SK-N-MC (cell line): ENCODE results near the gene KRTAP21-2.
"Not testable (repeated sequence)": the region's sequence is repeated elsewhere in the genome, so short reads cannot be mapped to it uniquely, and the experiment has no call there.

Experiments used
- DNase-seq: peaks from one replicate; pipeline ENCODE4 v3.0.0-alpha.2; 2011; ENCODE audit warnings: low read depth, low spot score
- H3K27ac ChIP-seq: fragments of 200-600 bp; sonication (generic); 2 replicates; pipeline ENCODE4 v1.5.1; 2016; ENCODE audit warnings: mixed run types
- H3K36me3 ChIP-seq: fragments of 200-600 bp; sonication (generic); 2 replicates; pipeline ENCODE4 v1.6.1; 2017; ENCODE audit warnings: antibody characterized with exemption, low read length, mixed read lengths; ENCODE audit not compliant: insufficient read depth
- H3K4me3 ChIP-seq: fragments of 200-600 bp; sonication (generic); 2 replicates; pipeline ENCODE4 v1.5.1; 2016
- H3K9ac ChIP-seq: fragments of 200-600 bp; sonication (generic); 2 replicates; pipeline ENCODE4 v1.8.0; 2017; ENCODE audit warnings: mixed run types, mixed read lengths; ENCODE audit not compliant: insufficient read length
- H3K9me3 ChIP-seq: fragments of 200-600 bp; sonication (generic); 2 replicates; pipeline ENCODE4 v1.6.1; 2017; ENCODE audit warnings: low read depth, mild to moderate bottlenecking, antibody characterized with exemption, low read length, moderate library complexity, mixed read lengths
- EZH2 ChIP-seq: fragments of 200-600 bp; sonication (generic); IDR thresholded peaks from one replicate; pipeline ENCODE4 v1.6.1; 2017; ENCODE audit warnings: antibody characterized with exemption
- FOXP2 ChIP-seq: optimal IDR thresholded peaks from 2 replicates; pipeline ENCODE3; 2011; ENCODE audit warnings: mild to moderate bottlenecking, moderate library complexity; ENCODE audit not compliant: insufficient read depth; ENCODE audit errors: extremely low read length, control extremely low read depth
- POLR2AphosphoS5 ChIP-seq: IDR thresholded peaks from 2 replicates; pipeline ENCODE4 v1.6.1; 2012; ENCODE audit warnings: mild to moderate bottlenecking, low read depth, low read length, borderline replicate concordance

The KRTAP21-2 gene

DNA sequence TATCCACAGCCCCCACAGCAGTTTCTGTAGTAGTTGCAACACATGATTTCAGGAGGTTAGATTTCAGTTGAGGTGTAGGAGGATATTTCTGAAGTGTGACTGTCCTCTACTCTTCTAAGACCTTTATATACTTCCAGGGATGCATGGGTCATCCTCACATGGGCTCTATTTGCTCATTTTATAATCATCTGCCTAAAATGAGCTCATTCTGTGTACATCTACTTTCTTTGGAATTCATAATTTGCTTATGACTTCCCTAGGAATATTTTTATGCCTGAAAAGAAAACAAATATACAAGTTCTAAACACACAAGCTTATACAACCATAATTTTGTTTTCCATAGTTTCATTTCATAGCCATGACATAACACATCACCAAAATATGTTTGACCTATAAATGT, at the start of gene KRTAP21-2:
TSS of gene KRTAP21-2 (minus strand) at position 101 of the 400 bp plus-strand sequence. CDS start at position 44, 57 bp downstream.
- Histone ChIP-seq H3K9ac (no peak within 1 kb of the TSS), H3K9me3 (no peaks in the 10 kb centered on the region), H3K27ac (no peak within 1 kb of the TSS), H3K4me3 (no peak within 1 kb of the TSS), H3K36me3 (no peaks in the 10 kb centered on the region)
- DNase-seq, result no peak
- TF ChIP-seq POLR2AphosphoS5 (no peak), EZH2 (no peak), FOXP2 (no peak)

DNA sequence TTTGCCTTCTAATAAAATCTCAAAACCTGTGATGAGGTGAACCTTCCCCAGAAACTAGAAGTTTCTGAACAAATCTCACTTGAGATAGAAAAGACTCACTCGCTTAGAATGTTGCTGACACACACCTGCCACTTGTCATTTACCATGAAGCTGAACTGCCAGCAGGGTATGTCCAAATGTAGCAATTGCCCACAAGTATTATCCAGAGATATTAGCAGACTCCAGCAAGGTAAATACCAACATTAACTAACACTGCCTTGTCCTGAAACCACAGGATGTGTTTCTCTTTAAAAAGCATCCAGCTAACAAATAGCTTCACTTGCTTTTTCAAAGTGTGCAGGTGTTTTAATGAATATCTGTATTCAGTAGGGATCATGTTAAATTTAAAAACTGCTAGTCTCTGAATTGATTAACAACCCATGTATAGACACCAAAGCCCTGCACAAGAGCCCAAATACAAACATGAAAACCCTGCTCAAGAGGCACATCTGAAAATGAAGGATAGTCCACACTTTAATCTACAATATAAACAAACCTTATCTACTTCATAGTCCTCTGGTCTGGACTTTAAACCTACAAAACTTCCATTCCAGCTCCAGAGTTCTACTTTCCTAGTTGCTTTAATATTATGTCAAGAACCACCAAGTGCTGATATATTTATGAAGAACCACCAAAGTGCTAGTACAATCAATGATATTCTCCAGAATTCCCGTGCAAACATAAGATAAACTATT, 46.7 kb upstream of the KRTAP21-2 start:
- TF ChIP-seq FOXP2 (no peak), POLR2AphosphoS5 (no peak), EZH2 (no peak)
- Histone ChIP-seq H3K4me3 (no peak overlapping the region), H3K9me3 (no peaks in the 10 kb centered on the region), H3K9ac (no peak overlapping the region), H3K36me3 (no peaks in the 10 kb centered on the region), H3K27ac (no peak overlapping the region)
- DNase-seq, result no peak

DNA sequence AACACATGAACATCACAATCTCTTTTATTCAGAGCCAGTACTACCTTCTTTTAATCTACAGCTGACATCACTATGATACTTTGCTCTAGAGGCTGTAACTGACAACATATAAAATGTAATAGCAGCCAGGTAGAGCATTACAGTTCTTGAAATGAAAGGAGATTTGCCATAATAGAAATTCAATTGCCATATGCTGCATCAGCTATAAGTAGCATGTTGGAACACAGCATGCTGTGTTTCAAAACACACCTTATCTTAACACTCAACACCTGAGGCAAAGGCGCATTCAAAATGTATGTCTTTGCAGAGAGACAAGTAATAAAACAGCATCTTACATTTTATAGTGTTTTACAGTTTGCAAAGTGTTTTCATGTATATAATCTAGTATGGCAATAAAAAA, 32.2 kb upstream of the KRTAP21-2 start:
- Histone ChIP-seq H3K9ac (no peak overlapping the region), H3K36me3 (no peaks in the 10 kb centered on the region), H3K4me3 (no peak overlapping the region), H3K9me3 (no peaks in the 10 kb centered on the region), H3K27ac (no peak overlapping the region)
- DNase-seq, result no peak
- TF ChIP-seq FOXP2 (no peak), POLR2AphosphoS5 (no peak), EZH2 (no peak)

DNA sequence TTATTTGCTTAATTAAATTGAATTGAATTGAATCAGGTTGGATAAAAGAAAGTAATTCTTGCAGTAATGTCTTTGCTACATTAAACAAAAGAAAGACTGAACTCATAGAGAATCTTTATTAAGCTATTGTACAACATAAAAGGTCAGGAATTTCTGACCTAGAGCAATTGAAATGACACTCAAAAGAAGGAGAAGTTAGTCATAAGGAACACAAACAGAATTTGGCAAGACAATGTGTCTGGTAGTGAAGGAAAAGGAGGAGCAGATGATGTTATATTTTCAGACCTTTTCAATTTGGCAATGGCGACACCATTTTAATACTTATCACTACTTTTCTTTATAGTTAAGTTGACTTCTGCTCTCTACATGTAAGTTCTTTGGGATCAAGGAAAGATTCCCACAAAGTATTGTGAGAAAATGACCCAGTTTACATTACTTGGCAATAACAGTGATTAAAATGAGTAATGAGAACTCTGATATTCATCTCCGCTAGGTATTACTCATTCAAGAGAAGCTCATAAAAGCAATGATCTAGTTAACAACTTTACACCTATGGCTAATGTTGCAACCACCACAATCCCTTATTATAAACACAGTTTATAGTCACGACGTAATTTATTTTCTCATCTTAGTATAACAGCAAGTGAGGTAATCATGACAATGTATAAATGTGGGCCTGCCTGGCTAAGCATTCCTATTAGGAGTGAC, 22.8 kb upstream of the KRTAP21-2 start:
- TF ChIP-seq POLR2AphosphoS5, result no peak
- Histone ChIP-seq H3K36me3 (no peaks in the 10 kb centered on the region), H3K9me3 (no peaks in the 10 kb centered on the region), H3K9ac (no peak overlapping the region), H3K4me3 (no peak overlapping the region), H3K27ac (no peak overlapping the region)
- DNase-seq, result no peak

DNA sequence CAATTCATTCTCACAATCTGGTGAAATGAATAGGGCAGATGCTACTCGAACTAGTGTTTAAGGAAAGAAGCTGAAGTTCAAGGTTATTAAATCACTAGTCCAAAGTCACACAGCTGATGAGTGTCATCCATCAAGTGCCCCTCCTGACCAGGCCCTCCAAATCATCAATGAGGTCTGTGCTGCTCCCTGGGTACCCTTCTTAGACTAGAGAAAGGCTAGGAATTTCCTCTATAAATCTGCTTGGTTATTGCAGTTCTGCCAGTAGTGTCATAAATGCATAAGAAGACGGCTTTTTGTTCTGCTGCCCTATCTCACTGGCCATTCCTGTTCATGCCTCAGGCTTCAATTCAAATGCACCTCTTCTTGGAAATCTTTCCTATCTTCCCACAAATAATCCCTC, 13.7 kb upstream of the KRTAP21-2 start:
- Histone ChIP-seq H3K9ac (no peak overlapping the region), H3K4me3 (no peak overlapping the region), H3K36me3 (no peaks in the 10 kb centered on the region), H3K27ac (no peak overlapping the region), H3K9me3 (no peaks in the 10 kb centered on the region)
- TF ChIP-seq EZH2 (no peak), FOXP2 (no peak), POLR2AphosphoS5 (no peak)
- DNase-seq, result no peak

DNA sequence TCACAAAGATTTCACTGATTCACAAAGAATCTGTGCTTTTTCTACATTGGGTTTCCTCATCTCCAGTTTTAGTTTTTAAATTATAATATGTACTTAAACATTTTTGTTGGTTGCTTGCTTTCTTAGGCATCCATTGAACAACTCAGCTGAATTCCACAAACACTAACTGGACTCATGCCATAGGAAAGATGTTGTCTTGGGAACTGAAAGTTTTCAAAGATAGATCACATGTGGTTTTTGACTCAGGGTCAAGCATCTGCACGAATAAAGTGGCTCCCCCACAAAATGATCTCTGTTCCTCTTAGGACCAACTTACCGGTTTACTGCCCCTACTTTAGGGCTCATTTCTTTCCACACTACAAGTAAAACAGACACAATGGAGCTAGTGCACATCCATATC, 11.2 kb upstream of the KRTAP21-2 start:
- Histone ChIP-seq H3K4me3 (no peak overlapping the region), H3K36me3 (no peaks in the 10 kb centered on the region), H3K9ac (no peak overlapping the region), H3K9me3 (no peaks in the 10 kb centered on the region), H3K27ac (no peak overlapping the region)
- TF ChIP-seq POLR2AphosphoS5, result no peak
- no peak for TF ChIP-seq EZH2
- TF ChIP-seq FOXP2, result no peak
- DNase-seq, result no peak

DNA sequence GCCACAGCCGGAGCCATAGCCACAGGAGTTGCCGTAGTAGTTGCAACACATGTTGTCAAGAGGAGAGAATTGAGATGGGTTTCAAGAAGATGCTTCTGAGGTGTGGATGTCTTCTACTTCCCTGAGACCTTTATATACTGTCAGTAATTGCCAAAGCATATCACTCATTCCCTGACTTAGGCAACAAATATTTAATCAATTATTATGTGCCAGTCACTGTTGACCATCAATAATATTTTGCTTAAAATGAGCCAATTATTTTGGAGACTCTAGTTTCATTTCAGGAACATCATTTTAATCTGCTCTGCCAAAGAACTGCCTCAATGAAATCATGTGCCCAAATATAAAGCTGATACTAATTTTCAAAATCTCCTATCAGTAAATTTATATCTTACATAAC, 8.3 kb upstream of the KRTAP21-2 start, which contains the start of gene KRTAP21-1:
TSS of gene KRTAP21-1 (minus strand) at position 101 of the 400 bp plus-strand sequence. CDS start at position 51, 50 bp downstream.
- H3K4me3 ChIP-seq, H3K36me3 ChIP-seq, H3K9ac ChIP-seq, H3K9me3 ChIP-seq, DNase-seq, H3K27ac ChIP-seq: not testable (repeated sequence)

DNA sequence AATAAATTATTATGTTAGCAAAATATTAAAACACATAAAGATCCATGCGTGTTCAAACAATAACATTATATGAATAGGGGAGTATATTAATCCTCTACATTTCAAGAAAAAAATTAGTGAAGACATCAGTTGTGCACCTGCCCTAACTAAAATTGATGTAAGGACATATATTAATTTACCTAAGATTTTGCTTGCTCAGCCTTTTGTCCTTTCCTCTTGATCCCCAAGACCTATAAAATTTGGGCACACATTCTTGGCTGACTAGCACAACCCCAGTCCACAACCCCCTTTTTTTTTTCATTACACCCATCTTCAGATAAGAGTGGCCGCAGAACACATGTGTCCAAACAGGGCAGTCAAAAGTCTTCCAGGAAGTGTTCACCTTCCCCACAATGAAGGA, 6.6 kb downstream of the KRTAP21-2 start:
- H3K9ac ChIP-seq, result no peak overlapping the region
- DNase-seq, result no peak
- H3K4me3 ChIP-seq, result no peak overlapping the region
- H3K36me3 ChIP-seq, result no peaks in the 10 kb centered on the region
- H3K27ac ChIP-seq, result no peak overlapping the region
- no peaks in the 10 kb centered on the region for H3K9me3 ChIP-seq
- TF ChIP-seq FOXP2 (no peak), EZH2 (no peak), POLR2AphosphoS5 (no peak)

DNA sequence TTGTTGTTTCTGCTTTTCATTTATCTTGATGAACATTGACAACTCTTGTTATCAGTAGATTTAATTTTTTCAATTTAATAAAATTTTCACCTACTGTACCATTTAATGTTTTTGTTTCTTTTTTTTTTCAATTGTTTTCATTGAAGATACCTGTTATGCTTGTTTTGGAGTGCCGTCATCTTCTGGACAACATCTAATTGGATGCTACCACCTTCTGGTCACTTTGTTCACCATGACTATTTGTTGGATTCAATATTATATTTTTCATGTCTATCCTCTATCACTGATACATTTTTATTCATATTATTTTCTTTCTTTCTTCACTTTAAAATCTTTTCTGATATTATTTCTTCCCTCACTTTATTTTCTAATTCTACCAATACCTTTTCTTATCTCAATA, 14.0 kb downstream of the KRTAP21-2 start:
- Histone ChIP-seq H3K9ac (no peak overlapping the region), H3K4me3 (no peak overlapping the region), H3K9me3 (no peaks in the 10 kb centered on the region), H3K36me3 (no peaks in the 10 kb centered on the region), H3K27ac (no peak overlapping the region)
- DNase-seq, result no peak
- no peak for TF ChIP-seq FOXP2
- TF ChIP-seq EZH2, result no peak
- TF ChIP-seq POLR2AphosphoS5, result no peak
